ENCODE measurements around the gene MEIS1. TPM values are rescaled to one million over a fixed set of nuclear protein-coding genes. Genes with fewer than 3 reads are reported as not detected.
"Not testable (repeated sequence)": the region's sequence is repeated elsewhere in the genome, so short reads cannot be mapped to it uniquely, and the experiment has no call there.

Gene MEIS1
- total and polyA plus RNA-seq, 12 donors: 24.8 to 63.8 (median 38.6) TPM

GRCh38 chr2:66390152-66390551, 44.8 kb upstream of the MEIS1 start:
- no peak for TF ChIP-seq CTCF (IDR thresholded peaks at IDR 0.05)
- no peak for ATAC-seq
- intact Hi-C loops (cut with DNase I): no loop called here
- no peaks in the 10 kb centered on the region for H3K9me3 ChIP-seq
- no peaks in the 10 kb centered on the region for H3K36me3 ChIP-seq
- WGBS, 2 donors: 73 to 84% methylated on average over 4 of the region's 4 CpGs
- no peaks in the 10 kb centered on the region for H3K4me1 ChIP-seq
- H3K4me3 ChIP-seq: no peak overlapping the region
- no peak for DNase-seq
- H3K27me3 ChIP-seq: peaks cover 0 to 5% (median 0%) of the 10 kb centered on the region in 7 donors
- H3K27ac ChIP-seq: no peak overlapping the region

- Histone ChIP-seq H3K4me1 (no peaks in the 10 kb centered on the region), H3K9me3 (no peaks in the 10 kb centered on the region), H3K36me3 (no peaks in the 10 kb centered on the region), H3K27ac (no peak overlapping the region), H3K4me3 (no peak overlapping the region), H3K27me3 (peaks cover 0 to 3% (median 0%) of the 10 kb centered on the region in 7 donors)
- WGBS, 2 donors: 95 to 98% methylated on average over 9 of the region's 9 CpGs
- intact Hi-C loops (cut with DNase I): no loop called here
- no peak for DNase-seq
- TF ChIP-seq CTCF (IDR thresholded peaks at IDR 0.05): no peak
- no peak for ATAC-seq
Observed at GRCh38 chr2:66390811-66391210, 44.1 kb upstream of the MEIS1 start.

GRCh38 chr2:66391240-66391639, 43.7 kb upstream of the MEIS1 start:
- H3K27ac ChIP-seq; DNase-seq; H3K27me3 ChIP-seq; H3K9me3 ChIP-seq; H3K36me3 ChIP-seq; intact Hi-C loops (cut with DNase I); H3K4me3 ChIP-seq; ATAC-seq; H3K4me1 ChIP-seq: not testable (repeated sequence)
- WGBS, 2 donors: 88 to 89% methylated on average over 18 to 19 of the region's 22 CpGs

- no peaks in the 10 kb centered on the region for H3K4me1 ChIP-seq
- TF ChIP-seq CTCF (IDR thresholded peaks at IDR 0.05): no peak
- ATAC-seq (no peak), DNase-seq (no peak)
- WGBS, 2 donors: 38 to 55% methylated on average over 4 of the region's 4 CpGs
- H3K4me3 ChIP-seq: no peak overlapping the region
- H3K27me3 ChIP-seq: peaks cover 0 to 11% (median 0%) of the 10 kb centered on the region in 7 donors
- peaks cover 0 to 14% (median under 1%) of the 10 kb centered on the region in 11 donors for H3K9me3 ChIP-seq
- no peak overlapping the region for H3K27ac ChIP-seq
- no peaks in the 10 kb centered on the region for H3K36me3 ChIP-seq
- intact Hi-C loops (cut with DNase I): no loop called here
Observed at GRCh38 chr2:66405473-66405872, 29.5 kb upstream of the MEIS1 start.

GRCh38 chr2:66408905-66409304, 26.0 kb upstream of the MEIS1 start:
- Histone ChIP-seq H3K36me3 (no peaks in the 10 kb centered on the region), H3K27me3 (peaks cover 0 to 11% (median 0%) of the 10 kb centered on the region in 7 donors), H3K9me3 (no peaks in the 10 kb centered on the region), H3K4me3 (no peak overlapping the region), H3K4me1 (no peaks in the 10 kb centered on the region), H3K27ac (no peak overlapping the region)
- intact Hi-C loops (cut with DNase I): no loop called here
- no peak for ATAC-seq
- TF ChIP-seq CTCF (IDR thresholded peaks at IDR 0.05): no peak
- no peak for DNase-seq
- 83 to 86% methylated on average over 2 of the region's 2 CpGs for WGBS, 2 donors
